ENCODE data around the gene HVCN1.

HVCN1 gene

GRCh38 chr12:110699591-110700445, 10.9 kb upstream of the HVCN1 start:
- WGBS (ENCODE audit: insufficient coverage, insufficient read length) = no CpG with 5 or more reads among the region's 28 CpGs
- no peaks in the 10 kb centered on the region for H3K27me3 ChIP-seq (ENCODE audit: control insufficient read depth, insufficient read depth, low read length)
- H3K4me3 ChIP-seq (ENCODE audit: low read length) = no peak overlapping the region
- DNase-seq (ENCODE audit: low read depth, low spot score) = no peak
- no peaks in the 10 kb centered on the region for H3K36me3 ChIP-seq (ENCODE audit: control insufficient read depth, insufficient read depth, low read length)
- no peak overlapping the region for H3K27ac ChIP-seq (ENCODE audit: low read length)
- no peaks in the 10 kb centered on the region for H3K4me1 ChIP-seq (ENCODE audit: control insufficient read depth, insufficient read depth, low read length)
- no peaks in the 10 kb centered on the region for H3K9me3 ChIP-seq (ENCODE audit: control insufficient read depth, insufficient read depth, low read length)

- DNase-seq (ENCODE audit: low read depth, low spot score) = peak; percentile 78
- Histone ChIP-seq H3K27me3 (ENCODE audit: control insufficient read depth, insufficient read depth, low read length) (no peaks in the 10 kb centered on the region), H3K9me3 (ENCODE audit: control insufficient read depth, insufficient read depth, low read length) (no peaks in the 10 kb centered on the region), H3K4me3 (ENCODE audit: low read length) (no peak overlapping the region), H3K36me3 (ENCODE audit: control insufficient read depth, insufficient read depth, low read length) (no peaks in the 10 kb centered on the region), H3K27ac (ENCODE audit: low read length) (no peak overlapping the region), H3K4me1 (ENCODE audit: control insufficient read depth, insufficient read depth, low read length) (no peaks in the 10 kb centered on the region)
- no CpG with 5 or more reads among the region's 20 CpGs for WGBS (ENCODE audit: insufficient coverage, insufficient read length)
These were observed 9.4 kb upstream of the HVCN1 start for GRCh38 chr12:110698171-110698902.

GRCh38 chr12:110697236-110697635, 8.3 kb upstream of the HVCN1 start:
- no peak overlapping the region for H3K4me3 ChIP-seq (ENCODE audit: low read length)
- no peak overlapping the region for H3K27ac ChIP-seq (ENCODE audit: low read length)
- no peaks in the 10 kb centered on the region for H3K9me3 ChIP-seq (ENCODE audit: control insufficient read depth, insufficient read depth, low read length)
- no CpG with 5 or more reads among the region's 2 CpGs for WGBS (ENCODE audit: insufficient coverage, insufficient read length)
- no peaks in the 10 kb centered on the region for H3K4me1 ChIP-seq (ENCODE audit: control insufficient read depth, insufficient read depth, low read length)
- no peaks in the 10 kb centered on the region for H3K27me3 ChIP-seq (ENCODE audit: control insufficient read depth, insufficient read depth, low read length)
- no peak for DNase-seq (ENCODE audit: low read depth, low spot score)
- no peaks in the 10 kb centered on the region for H3K36me3 ChIP-seq (ENCODE audit: control insufficient read depth, insufficient read depth, low read length)

- Histone ChIP-seq H3K27ac (ENCODE audit: low read length) (no peak overlapping the region), H3K36me3 (ENCODE audit: control insufficient read depth, insufficient read depth, low read length) (no peaks in the 10 kb centered on the region), H3K27me3 (ENCODE audit: control insufficient read depth, insufficient read depth, low read length) (no peaks in the 10 kb centered on the region), H3K4me3 (ENCODE audit: low read length) (no peak overlapping the region), H3K9me3 (ENCODE audit: control insufficient read depth, insufficient read depth, low read length) (no peaks in the 10 kb centered on the region), H3K4me1 (ENCODE audit: control insufficient read depth, insufficient read depth, low read length) (no peaks in the 10 kb centered on the region)
- DNase-seq (ENCODE audit: low read depth, low spot score) = no peak
- WGBS (ENCODE audit: insufficient coverage, insufficient read length) = no CpG with 5 or more reads among the region's 3 CpGs
These were observed 7.4 kb upstream of the HVCN1 start for GRCh38 chr12:110696283-110696682.

GRCh38 chr12:110694330-110694901, 5.5 kb upstream of the HVCN1 start:
- no peak overlapping the region for H3K27ac ChIP-seq (ENCODE audit: low read length)
- H3K4me1 ChIP-seq (ENCODE audit: control insufficient read depth, insufficient read depth, low read length) = peaks cover 2% of the 10 kb centered on the region; the same call in 1 of the 2 replicates
- H3K27me3 ChIP-seq (ENCODE audit: control insufficient read depth, insufficient read depth, low read length) = no peaks in the 10 kb centered on the region
- no peak overlapping the region for H3K4me3 ChIP-seq (ENCODE audit: low read length)
- WGBS (ENCODE audit: insufficient coverage, insufficient read length) = no CpG with 5 or more reads among the region's 12 CpGs
- no peak for DNase-seq (ENCODE audit: low read depth, low spot score)
- no peaks in the 10 kb centered on the region for H3K9me3 ChIP-seq (ENCODE audit: control insufficient read depth, insufficient read depth, low read length)
- H3K36me3 ChIP-seq (ENCODE audit: control insufficient read depth, insufficient read depth, low read length) = no peaks in the 10 kb centered on the region

GRCh38 chr12:110693731-110694130, 4.8 kb upstream of the HVCN1 start:
- H3K27me3 ChIP-seq (ENCODE audit: control insufficient read depth, insufficient read depth, low read length) = no peaks in the 10 kb centered on the region
- no peaks in the 10 kb centered on the region for H3K9me3 ChIP-seq (ENCODE audit: control insufficient read depth, insufficient read depth, low read length)
- no peak overlapping the region for H3K4me3 ChIP-seq (ENCODE audit: low read length)
- no peak for DNase-seq (ENCODE audit: low read depth, low spot score)
- no peak overlapping the region for H3K27ac ChIP-seq (ENCODE audit: low read length)
- no peaks in the 10 kb centered on the region for H3K36me3 ChIP-seq (ENCODE audit: control insufficient read depth, insufficient read depth, low read length)
- no CpG with 5 or more reads among the region's 7 CpGs for WGBS (ENCODE audit: insufficient coverage, insufficient read length)
- peaks cover 2% of the 10 kb centered on the region; the same call in 1 of the 2 replicates for H3K4me1 ChIP-seq (ENCODE audit: control insufficient read depth, insufficient read depth, low read length)

- H3K36me3 ChIP-seq (ENCODE audit: control insufficient read depth, insufficient read depth, low read length) = no peaks in the 10 kb centered on the region
- H3K4me3 ChIP-seq (ENCODE audit: low read length) = no peak overlapping the region
- no CpG with 5 or more reads among the region's 4 CpGs for WGBS (ENCODE audit: insufficient coverage, insufficient read length)
- no peak for DNase-seq (ENCODE audit: low read depth, low spot score)
- no peaks in the 10 kb centered on the region for H3K9me3 ChIP-seq (ENCODE audit: control insufficient read depth, insufficient read depth, low read length)
- H3K4me1 ChIP-seq (ENCODE audit: control insufficient read depth, insufficient read depth, low read length) = peaks cover 4% of the 10 kb centered on the region; the same call in 1 of the 2 replicates
- no peak overlapping the region for H3K27ac ChIP-seq (ENCODE audit: low read length)
- H3K27me3 ChIP-seq (ENCODE audit: control insufficient read depth, insufficient read depth, low read length) = peaks cover 2% of the 10 kb centered on the region; the same call in 1 of the 2 replicates
These were observed 1.2 kb upstream of the HVCN1 start for GRCh38 chr12:110690127-110690430.

- Histone ChIP-seq H3K27me3 (ENCODE audit: control insufficient read depth, insufficient read depth, low read length) (peaks cover 2% of the 10 kb centered on the region; the same call in 1 of the 2 replicates), H3K4me3 (ENCODE audit: low read length) (peak overlapping the region; percentile 46; the same call in 1 of the 2 replicates), H3K27ac (ENCODE audit: low read length) (no peak overlapping the region), H3K4me1 (ENCODE audit: control insufficient read depth, insufficient read depth, low read length) (peaks cover 4% of the 10 kb centered on the region; the same call in 1 of the 2 replicates), H3K9me3 (ENCODE audit: control insufficient read depth, insufficient read depth, low read length) (no peaks in the 10 kb centered on the region), H3K36me3 (ENCODE audit: control insufficient read depth, insufficient read depth, low read length) (no peaks in the 10 kb centered on the region)
- no peak for DNase-seq (ENCODE audit: low read depth, low spot score)
- WGBS (ENCODE audit: insufficient coverage, insufficient read length) = no CpG with 5 or more reads among the region's 38 CpGs
These were observed 589 bp upstream of the HVCN1 start for GRCh38 chr12:110689281-110690126.

- no peaks in the 10 kb centered on the region for H3K9me3 ChIP-seq (ENCODE audit: control insufficient read depth, insufficient read depth, low read length)
- WGBS (ENCODE audit: insufficient coverage, insufficient read length) = no CpG with 5 or more reads among the region's 15 CpGs
- H3K36me3 ChIP-seq (ENCODE audit: control insufficient read depth, insufficient read depth, low read length) = no peaks in the 10 kb centered on the region
- H3K27me3 ChIP-seq (ENCODE audit: control insufficient read depth, insufficient read depth, low read length) = peaks cover 2% of the 10 kb centered on the region; the same call in 1 of the 2 replicates
- peaks cover 4% of the 10 kb centered on the region; the same call in 1 of the 2 replicates for H3K4me1 ChIP-seq (ENCODE audit: control insufficient read depth, insufficient read depth, low read length)
- H3K4me3 ChIP-seq (ENCODE audit: low read length) = no peak overlapping the region
- H3K27ac ChIP-seq (ENCODE audit: low read length) = no peak overlapping the region
- no peak for DNase-seq (ENCODE audit: low read depth, low spot score)
These were observed 1.3 kb downstream of the HVCN1 start for GRCh38 chr12:110687396-110688169.
